ENCODE results near the gene USP35.

The USP35 gene

DNA sequence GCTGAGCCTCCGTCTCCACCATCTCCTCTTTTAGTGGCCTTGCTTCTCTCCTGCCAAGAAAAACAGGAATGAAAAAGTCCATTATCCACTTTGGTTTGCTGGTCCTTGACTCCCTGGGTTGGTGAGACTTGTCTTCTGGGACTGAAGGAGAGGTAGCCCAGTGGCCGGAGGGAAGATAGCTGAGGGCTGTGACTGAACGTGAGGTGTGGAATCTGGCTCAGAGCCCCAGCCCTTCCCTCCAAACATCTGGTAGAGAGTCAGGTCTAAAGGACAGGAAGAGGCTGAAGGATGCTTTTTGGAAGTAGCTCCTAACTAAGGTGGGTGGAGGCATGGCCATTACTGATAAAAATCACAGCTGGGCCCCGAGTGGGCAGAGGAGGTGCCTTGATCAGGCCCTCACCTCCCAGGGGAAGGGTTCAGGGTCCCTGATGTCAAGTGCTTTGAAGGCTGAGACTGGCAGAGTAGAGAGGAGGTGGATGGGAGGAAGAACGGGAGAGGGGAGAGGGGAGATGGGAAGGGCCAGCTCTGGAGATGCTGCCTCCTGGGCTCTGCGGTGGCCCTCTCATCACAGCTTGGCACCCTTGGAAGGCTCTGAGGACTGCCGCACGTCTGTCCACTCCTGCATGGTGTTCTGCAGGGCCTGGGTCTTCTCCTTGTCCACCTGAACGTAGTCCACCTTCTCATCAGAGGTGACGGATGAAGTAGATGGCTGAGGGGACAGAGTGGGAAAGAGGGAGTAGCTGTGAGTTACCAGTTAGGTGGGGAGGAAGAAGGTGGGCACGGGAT lies 30.2 kb downstream of the USP35 start:
- no peaks in the 10 kb centered on the region for H3K79me2 ChIP-seq (ENCODE audit: low read length)
- H3K4me2 ChIP-seq (ENCODE audit: low read depth, low read length) = no peak overlapping the region
- no peaks in the 10 kb centered on the region for H3K9me3 ChIP-seq (replicated peaks; ENCODE audit: insufficient read depth, low read length)
- TF ChIP-seq EZH2phosphoT487 (IDR thresholded peaks at IDR 0.05; ENCODE audit: low read length) (no peak), EZH2 (optimal IDR thresholded peaks at IDR 0.05; ENCODE audit: low read depth, low read length) (no peak)
- TF ChIP-seq, protein P1, sequence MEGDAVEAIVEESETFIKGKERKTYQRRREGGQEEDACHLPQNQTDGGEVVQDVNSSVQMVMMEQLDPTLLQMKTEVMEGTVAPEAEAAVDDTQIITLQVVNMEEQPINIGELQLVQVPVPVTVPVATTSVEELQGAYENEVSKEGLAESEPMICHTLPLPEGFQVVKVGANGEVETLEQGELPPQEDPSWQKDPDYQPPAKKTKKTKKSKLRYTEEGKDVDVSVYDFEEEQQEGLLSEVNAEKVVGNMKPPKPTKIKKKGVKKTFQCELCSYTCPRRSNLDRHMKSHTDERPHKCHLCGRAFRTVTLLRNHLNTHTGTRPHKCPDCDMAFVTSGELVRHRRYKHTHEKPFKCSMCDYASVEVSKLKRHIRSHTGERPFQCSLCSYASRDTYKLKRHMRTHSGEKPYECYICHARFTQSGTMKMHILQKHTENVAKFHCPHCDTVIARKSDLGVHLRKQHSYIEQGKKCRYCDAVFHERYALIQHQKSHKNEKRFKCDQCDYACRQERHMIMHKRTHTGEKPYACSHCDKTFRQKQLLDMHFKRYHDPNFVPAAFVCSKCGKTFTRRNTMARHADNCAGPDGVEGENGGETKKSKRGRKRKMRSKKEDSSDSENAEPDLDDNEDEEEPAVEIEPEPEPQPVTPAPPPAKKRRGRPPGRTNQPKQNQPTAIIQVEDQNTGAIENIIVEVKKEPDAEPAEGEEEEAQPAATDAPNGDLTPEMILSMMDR (IDR thresholded peaks at IDR 0.05; ENCODE audit: low read length) = no peak
- DNase-seq = no peak
- no peaks in the 10 kb centered on the region for H3F3A ChIP-seq (ENCODE audit: insufficient read depth, low read length)
- H3K4me1 ChIP-seq (ENCODE audit: low read length) = no peaks in the 10 kb centered on the region
- no peak overlapping the region for H3K4me3 ChIP-seq (ENCODE audit: low read length)
- no peak overlapping the region for H3K27ac ChIP-seq (ENCODE audit: low read length)
- no peaks in the 10 kb centered on the region for H3K9me2 ChIP-seq (replicated peaks; ENCODE audit: insufficient read depth, low read length)
- H3K27me3 ChIP-seq (replicated peaks; ENCODE audit: insufficient read depth, low read length) = no peaks in the 10 kb centered on the region
- no peak overlapping the region for H3K9ac ChIP-seq (ENCODE audit: low read length)
- H3K36me3 ChIP-seq (replicated peaks; ENCODE audit: insufficient read depth, low read length) = no peaks in the 10 kb centered on the region
- H4K20me1 ChIP-seq (ENCODE audit: insufficient read depth, low read length) = no peaks in the 10 kb centered on the region
- H2AFZ ChIP-seq (ENCODE audit: low read length) = no peak overlapping the region

DNA sequence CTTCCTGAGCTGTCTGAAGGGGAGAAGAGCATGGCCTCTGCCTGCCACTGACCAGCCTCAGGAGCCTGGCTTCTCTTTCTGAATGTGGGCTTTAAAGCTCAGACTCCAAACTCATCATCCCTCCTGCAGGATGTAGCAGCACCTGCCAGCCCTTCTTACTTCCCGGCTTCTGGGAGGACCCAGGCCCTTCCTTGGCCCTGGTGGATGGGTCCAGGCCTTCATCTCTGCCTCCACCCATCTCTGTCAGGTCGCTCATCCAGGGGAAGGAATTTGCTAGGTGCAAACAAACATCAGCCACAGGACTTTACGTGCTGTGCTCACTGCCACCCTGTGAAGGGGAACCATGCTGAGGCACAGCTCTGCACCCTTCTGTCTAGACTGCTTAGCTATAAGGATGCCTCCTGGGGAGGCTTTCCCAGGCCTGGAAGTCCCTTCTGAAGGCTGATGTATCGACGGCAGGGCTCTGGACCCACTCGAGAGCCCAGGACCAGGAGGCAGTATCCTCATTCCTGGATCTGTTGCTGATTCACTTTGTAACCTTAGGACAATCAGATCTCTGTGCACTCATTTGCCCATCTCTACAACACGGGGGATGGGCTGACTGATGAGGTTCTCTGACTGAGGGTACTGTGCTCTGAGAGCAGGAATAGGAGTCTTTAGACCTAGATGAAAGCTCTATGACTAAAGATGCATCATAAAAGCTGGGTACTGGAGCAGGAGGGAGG lies 30.9 kb downstream of the USP35 start:
- Histone ChIP-seq H3K9me3 (replicated peaks; ENCODE audit: insufficient read depth, low read length) (no peaks in the 10 kb centered on the region), H3K9ac (ENCODE audit: low read length) (no peak overlapping the region), H3K36me3 (replicated peaks; ENCODE audit: insufficient read depth, low read length) (no peaks in the 10 kb centered on the region), H3K9me2 (replicated peaks; ENCODE audit: insufficient read depth, low read length) (no peaks in the 10 kb centered on the region), H3K27me3 (replicated peaks; ENCODE audit: insufficient read depth, low read length) (no peaks in the 10 kb centered on the region), H3K4me3 (ENCODE audit: low read length) (no peak overlapping the region), H4K20me1 (ENCODE audit: insufficient read depth, low read length) (no peaks in the 10 kb centered on the region), H3F3A (ENCODE audit: insufficient read depth, low read length) (no peaks in the 10 kb centered on the region), H3K4me2 (ENCODE audit: low read depth, low read length) (no peak overlapping the region), H3K79me2 (ENCODE audit: low read length) (no peaks in the 10 kb centered on the region), H3K27ac (ENCODE audit: low read length) (no peak overlapping the region), H3K4me1 (ENCODE audit: low read length) (no peaks in the 10 kb centered on the region), H2AFZ (ENCODE audit: low read length) (no peak overlapping the region)
- no peak for DNase-seq
- no peak for TF ChIP-seq EZH2 (optimal IDR thresholded peaks at IDR 0.05; ENCODE audit: low read depth, low read length)
- TF ChIP-seq, protein P1 (IDR thresholded peaks at IDR 0.05; ENCODE audit: low read length) = no peak
- no peak for TF ChIP-seq EZH2phosphoT487 (IDR thresholded peaks at IDR 0.05; ENCODE audit: low read length)

DNA sequence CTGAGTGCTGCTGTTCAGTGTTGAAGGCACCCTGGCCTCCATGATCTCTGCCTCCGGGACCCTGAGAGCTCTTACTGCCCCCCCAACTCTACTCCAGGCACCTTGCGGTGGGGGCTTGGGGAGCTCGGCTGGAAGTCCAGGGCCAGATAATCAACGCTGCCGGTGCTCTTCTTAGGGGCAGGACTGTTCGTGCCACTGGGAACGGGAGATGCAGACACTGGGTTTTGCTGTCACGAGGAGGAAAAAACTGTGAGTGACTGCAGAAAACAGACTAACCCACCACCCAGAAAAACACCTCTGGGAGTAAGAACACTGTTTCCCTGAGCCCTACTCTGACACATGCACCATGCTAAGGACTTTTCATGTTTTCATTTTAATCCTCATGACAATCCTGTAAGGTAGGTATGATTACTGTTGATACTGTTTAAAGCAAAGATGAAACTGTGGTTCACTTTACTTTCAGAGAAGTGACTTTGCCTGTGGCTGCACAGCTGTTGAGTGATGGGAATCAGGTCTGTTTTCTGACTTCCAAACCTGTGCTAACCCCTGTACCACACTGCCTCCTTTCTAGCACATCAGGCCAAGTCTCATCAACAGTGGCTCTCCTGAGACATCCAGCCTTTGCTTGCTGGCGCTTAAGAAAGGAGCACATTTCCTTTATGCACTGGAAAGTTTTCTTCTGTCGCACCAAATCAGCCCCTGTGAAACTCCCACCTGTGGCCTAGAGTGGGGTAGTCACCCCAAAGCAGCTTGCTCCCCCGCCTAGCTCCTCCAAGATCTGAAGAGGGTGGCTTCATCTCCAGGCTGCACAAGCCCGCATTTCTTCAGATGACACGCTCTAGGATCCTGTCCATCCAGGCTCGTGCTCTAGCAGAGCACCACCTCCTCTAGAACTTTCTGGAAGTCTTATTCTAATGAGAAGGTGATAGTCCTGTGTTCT lies 31.8 kb downstream of the USP35 start:
- H3K36me3 ChIP-seq (replicated peaks; ENCODE audit: insufficient read depth, low read length) = no peaks in the 10 kb centered on the region
- no peaks in the 10 kb centered on the region for H3K9me3 ChIP-seq (replicated peaks; ENCODE audit: insufficient read depth, low read length)
- DNase-seq = no peak
- no peak overlapping the region for H3K4me2 ChIP-seq (ENCODE audit: low read depth, low read length)
- H4K20me1 ChIP-seq (ENCODE audit: insufficient read depth, low read length) = no peaks in the 10 kb centered on the region
- H3F3A ChIP-seq (ENCODE audit: insufficient read depth, low read length) = no peaks in the 10 kb centered on the region
- no peak overlapping the region for H2AFZ ChIP-seq (ENCODE audit: low read length)
- H3K4me1 ChIP-seq (ENCODE audit: low read length) = no peaks in the 10 kb centered on the region
- no peaks in the 10 kb centered on the region for H3K9me2 ChIP-seq (replicated peaks; ENCODE audit: insufficient read depth, low read length)
- H3K27me3 ChIP-seq (replicated peaks; ENCODE audit: insufficient read depth, low read length) = no peaks in the 10 kb centered on the region
- no peak overlapping the region for H3K27ac ChIP-seq (ENCODE audit: low read length)
- no peak overlapping the region for H3K9ac ChIP-seq (ENCODE audit: low read length)
- TF ChIP-seq EZH2 (optimal IDR thresholded peaks at IDR 0.05; ENCODE audit: low read depth, low read length) (no peak), EZH2phosphoT487 (IDR thresholded peaks at IDR 0.05; ENCODE audit: low read length) (no peak)
- TF ChIP-seq, protein P1 (IDR thresholded peaks at IDR 0.05; ENCODE audit: low read length) = no peak
- H3K79me2 ChIP-seq (ENCODE audit: low read length) = no peaks in the 10 kb centered on the region
- H3K4me3 ChIP-seq (ENCODE audit: low read length) = no peak overlapping the region
